Right ventricle myocardium superior (tissue), 1 donor: ENCODE measurements around the gene CEPT1. TPM values are rescaled to one million over a fixed set of nuclear protein-coding genes. Genes with fewer than 3 reads are reported as not detected.

Source experiments
- total RNA-seq: library from RNA; stranded (reverse); fragmentation: NEBNext Ultra II Directional; extraction: Animal tissue kit (Norgen Biotek cat#: 25700); gene quantifications from one replicate; pipeline ENCODE4 v1.2.1, GENCODE V29; 2021
- donor health status: DM: no; HTN: yes; CAD: no; lungs with severe emphysema.

CEPT1 gene
- total RNA-seq, 1 donor from 2014 or later = 11.6 TPM

Other genes starting within 250 kb of the CEPT1 start
- gene LRIF1, start 176.3 kb upstream of the CEPT1 start, total RNA-seq = 16.7 TPM
- gene DRAM2, start 130 bp upstream of the CEPT1 start, total RNA-seq = 38.6 TPM
- gene DENND2D, start 60.4 kb downstream of the CEPT1 start, total RNA-seq = 3.0 TPM
- 3.7 TPM for gene CHI3L2, start 87.5 kb downstream of the CEPT1 start, total RNA-seq
- not detected for gene CHIA, start 150.6 kb downstream of the CEPT1 start, total RNA-seq